Stimulated activated naive B cell treated with anti-CD40 and anti-IgM and Interleukin-4, amounts not matched to agents 10 μg/mL and 1 μg/mL and 100 μg/mL, for 72 hours (primary cell): Measurements from ENCODE around the gene SMC5.
"Not testable (repeated sequence)": the region's sequence is repeated elsewhere in the genome, so short reads cannot be mapped to it uniquely, and the experiment has no call there.

Experiments
- ATAC-seq, 2 donors: fragments of 150-1000 bp; cut with Tn5 transposase; replicated peaks; 2 replicates each; pipeline ENCODE4 v1.10.0; 2021; ENCODE audit warnings: moderate library complexity in 1 of 2
- DNase-seq: peaks from one replicate; pipeline ENCODE4 v3.0.0; 2021
- H3K27ac Mint-ChIP-seq: one replicate; pipeline ENCODE4 v1.8.0; 2022; ENCODE audit warnings: mild to moderate bottlenecking, mixed read lengths
- H3K27me3 Mint-ChIP-seq, 2 donors: one replicate each; pipeline ENCODE4 v1.8.0; 2022; ENCODE audit warnings: mixed read lengths in 2 of 2
- H3K36me3 Mint-ChIP-seq, 2 donors: one replicate each; pipeline ENCODE4 v1.8.0; 2022; ENCODE audit warnings: mixed read lengths in 2 of 2, mild to moderate bottlenecking in 1 of 2
- H3K4me1 Mint-ChIP-seq, 2 donors: one replicate each; pipeline ENCODE4 v1.8.0; 2022; ENCODE audit warnings: mixed read lengths in 2 of 2, mild to moderate bottlenecking in 1 of 2
- H3K4me3 Mint-ChIP-seq, 2 donors: one replicate each; pipeline ENCODE4 v1.8.0; 2022; ENCODE audit warnings: mild to moderate bottlenecking in 2 of 2, mixed read lengths in 2 of 2, moderate library complexity in 1 of 2
- H3K9me3 Mint-ChIP-seq, 2 donors: one replicate each; pipeline ENCODE4 v1.8.0; 2022; ENCODE audit warnings: mixed read lengths in 2 of 2, mild to moderate bottlenecking in 1 of 2

Gene SMC5

DNA sequence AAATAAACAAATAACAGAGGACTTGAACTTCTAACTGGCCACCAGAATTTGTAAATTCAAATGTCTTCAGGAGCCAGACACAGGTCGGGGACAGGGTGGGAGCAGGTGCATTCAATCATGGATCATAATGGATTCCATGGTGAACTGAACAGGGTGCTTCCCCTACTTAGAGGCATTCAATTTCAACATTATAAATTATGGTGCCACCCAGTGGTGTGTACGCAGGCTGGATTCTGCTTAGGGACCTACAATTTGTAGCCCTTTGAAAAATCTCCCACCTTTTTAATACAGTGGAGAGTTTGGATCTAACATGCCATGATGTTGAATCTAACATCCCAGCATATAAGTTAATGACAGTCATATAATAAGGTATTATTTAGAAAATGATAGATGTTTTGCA lies 133.4 kb downstream of the SMC5 start:
- Mint-ChIP-seq H3K36me3 (peaks cover 9 to 15% of the 10 kb centered on the region in 2 donors), H3K9me3 (no peaks in the 10 kb centered on the region), H3K4me3 (no peak overlapping the region), H3K4me1 (peaks cover 24 to 51% of the 10 kb centered on the region in 2 donors), H3K27ac (no peak overlapping the region), H3K27me3 (no peaks in the 10 kb centered on the region)
- peak; percentile 67 to 73 for ATAC-seq
- no peak for DNase-seq

DNA sequence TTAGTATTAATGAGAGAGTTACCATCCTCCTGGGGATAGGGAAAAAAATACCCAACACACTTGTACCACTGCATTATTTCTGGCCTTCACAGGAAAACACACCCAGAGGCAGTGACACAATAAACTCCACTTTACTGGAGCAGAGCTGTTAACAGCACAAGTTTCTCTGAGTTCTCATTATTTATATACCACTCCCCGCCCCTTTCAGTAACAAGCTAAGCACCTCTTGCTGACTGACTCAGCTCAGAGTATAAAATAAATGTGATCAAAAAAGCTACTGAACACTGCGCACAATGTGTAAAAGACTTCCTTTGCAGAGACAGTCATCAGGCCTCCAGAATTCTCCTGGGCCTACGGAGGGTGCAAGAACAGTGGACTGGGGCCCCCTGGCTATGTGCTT lies 134.1 kb downstream of the SMC5 start:
- H3K36me3 Mint-ChIP-seq, result peaks cover 4 to 9% of the 10 kb centered on the region in 2 donors
- H3K4me3 Mint-ChIP-seq, result no peak overlapping the region
- no peaks in the 10 kb centered on the region for H3K27me3 Mint-ChIP-seq
- no peak for DNase-seq
- no peaks in the 10 kb centered on the region for H3K9me3 Mint-ChIP-seq
- H3K4me1 Mint-ChIP-seq, result peaks cover 30 to 57% of the 10 kb centered on the region in 2 donors
- H3K27ac Mint-ChIP-seq, result no peak overlapping the region
- ATAC-seq, result no peak

DNA sequence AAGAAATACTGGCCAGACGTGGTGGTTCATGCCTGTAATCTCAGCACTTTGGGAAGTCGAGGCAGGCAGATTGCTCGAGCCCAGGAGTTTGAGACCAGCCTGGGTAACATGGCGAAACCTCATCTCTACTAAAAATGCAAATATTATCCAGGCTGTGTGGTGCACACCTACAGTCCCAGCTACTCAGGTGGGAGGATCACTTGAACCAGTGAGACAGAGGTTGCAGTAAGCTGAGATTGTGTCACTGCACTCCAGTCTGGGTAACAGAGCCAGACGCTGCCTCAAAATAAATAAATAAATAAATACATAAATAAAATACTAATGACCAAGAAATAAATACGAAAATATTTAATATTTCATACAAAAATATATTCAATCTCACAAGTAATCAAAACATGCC lies 136.9 kb downstream of the SMC5 start:
- no peak for ATAC-seq
- peaks cover 33 to 68% of the 10 kb centered on the region in 2 donors for H3K4me1 Mint-ChIP-seq
- no peak overlapping the region for H3K4me3 Mint-ChIP-seq
- no peak overlapping the region for H3K27ac Mint-ChIP-seq
- H3K27me3 Mint-ChIP-seq, result no peaks in the 10 kb centered on the region
- H3K36me3 Mint-ChIP-seq, result no peaks in the 10 kb centered on the region
- no peak for DNase-seq
- H3K9me3 Mint-ChIP-seq, result no peaks in the 10 kb centered on the region

DNA sequence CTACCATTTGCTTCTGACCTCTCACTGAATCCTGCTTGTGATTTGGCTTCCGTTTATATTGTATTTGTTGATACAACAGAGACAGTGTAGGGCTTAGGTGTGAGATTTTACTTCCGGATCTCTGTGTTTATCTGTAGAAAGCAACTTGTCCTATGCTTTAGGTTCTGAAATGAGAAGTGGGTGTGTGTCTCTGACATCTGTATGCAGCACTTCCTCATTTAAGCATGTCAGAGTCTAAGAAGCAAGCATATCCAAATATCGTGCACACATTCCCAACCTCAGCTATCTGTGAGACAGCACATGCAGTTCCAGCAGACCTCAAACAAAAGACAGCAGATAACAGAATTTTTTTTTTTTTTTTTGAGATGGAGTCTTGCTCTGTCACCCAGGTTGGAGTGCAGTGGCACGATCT lies 139.4 kb downstream of the SMC5 start:
- H3K36me3 Mint-ChIP-seq, result no peaks in the 10 kb centered on the region
- H3K4me1 Mint-ChIP-seq, result peaks cover 23 to 52% of the 10 kb centered on the region in 2 donors
- DNase-seq (no peak), ATAC-seq (peak; percentile 98 to 99)
- H3K27ac Mint-ChIP-seq, result peak overlapping the region; percentile 84
- peak overlapping the region; percentile 57 to 66 for H3K4me3 Mint-ChIP-seq
- H3K9me3 Mint-ChIP-seq, result no peaks in the 10 kb centered on the region
- H3K27me3 Mint-ChIP-seq, result no peaks in the 10 kb centered on the region

DNA sequence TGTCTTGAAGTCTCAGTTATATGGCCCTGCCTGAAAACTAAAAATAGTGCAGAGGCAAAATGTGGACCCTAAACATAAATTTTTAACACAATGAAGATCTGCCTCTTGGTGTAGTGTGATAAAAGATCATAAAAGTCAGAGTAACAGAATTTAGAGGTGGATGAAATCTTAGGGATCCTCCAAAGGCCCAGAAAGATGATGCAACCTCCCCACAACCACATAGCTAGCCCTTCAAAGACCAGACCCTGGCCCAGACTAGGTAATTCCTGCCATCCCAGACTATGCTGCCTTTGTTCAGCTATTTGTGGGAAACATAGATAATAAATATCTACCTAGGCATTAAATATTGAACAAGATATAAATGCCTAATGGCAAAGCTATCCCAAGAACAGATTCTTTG lies 140.4 kb downstream of the SMC5 start:
- H3K9me3 Mint-ChIP-seq, result no peaks in the 10 kb centered on the region
- H3K4me3 Mint-ChIP-seq, result no peak overlapping the region
- DNase-seq (no peak), ATAC-seq (no peak)
- H3K27ac Mint-ChIP-seq, result peak overlapping the region; percentile 80
- H3K27me3 Mint-ChIP-seq, result no peaks in the 10 kb centered on the region
- no peaks in the 10 kb centered on the region for H3K36me3 Mint-ChIP-seq
- peaks cover 23 to 51% of the 10 kb centered on the region in 2 donors for H3K4me1 Mint-ChIP-seq

DNA sequence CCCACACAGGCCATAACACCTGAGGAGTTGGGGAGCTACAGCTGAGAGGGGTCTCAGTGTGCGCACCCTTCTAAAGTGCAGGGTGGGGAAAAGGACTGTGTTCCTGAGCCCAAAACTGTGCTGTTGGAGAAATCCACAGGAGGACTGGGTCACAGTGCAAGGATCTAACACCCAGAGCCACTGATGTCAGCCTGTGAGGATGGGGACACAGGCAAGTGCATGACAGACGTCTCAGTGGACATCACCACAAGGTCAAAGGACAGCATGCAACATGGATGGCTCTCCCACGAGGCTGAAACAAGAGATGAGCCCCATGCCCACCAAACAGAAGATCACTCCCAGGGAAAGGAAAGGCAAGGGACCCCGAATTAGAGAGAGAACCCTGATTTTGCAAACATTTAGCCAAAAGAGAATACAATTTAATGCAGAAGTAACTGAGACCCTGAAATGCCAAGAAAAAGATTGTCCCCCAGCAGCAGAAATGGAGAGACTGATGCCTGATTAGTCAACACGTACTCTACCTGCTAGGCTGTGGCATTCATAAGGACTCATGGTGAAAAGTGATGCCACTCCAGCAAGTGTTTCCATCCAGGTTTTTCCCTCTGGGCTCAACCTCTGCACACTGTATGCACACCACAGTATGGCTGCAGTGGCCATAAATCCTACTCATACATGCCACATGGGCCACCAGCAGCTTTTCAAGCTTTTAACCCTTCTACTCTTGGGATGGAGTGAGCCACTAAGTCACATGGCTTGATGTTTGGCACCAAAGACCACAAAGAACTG lies 141.5 kb downstream of the SMC5 start:
- no peak for ATAC-seq

DNA sequence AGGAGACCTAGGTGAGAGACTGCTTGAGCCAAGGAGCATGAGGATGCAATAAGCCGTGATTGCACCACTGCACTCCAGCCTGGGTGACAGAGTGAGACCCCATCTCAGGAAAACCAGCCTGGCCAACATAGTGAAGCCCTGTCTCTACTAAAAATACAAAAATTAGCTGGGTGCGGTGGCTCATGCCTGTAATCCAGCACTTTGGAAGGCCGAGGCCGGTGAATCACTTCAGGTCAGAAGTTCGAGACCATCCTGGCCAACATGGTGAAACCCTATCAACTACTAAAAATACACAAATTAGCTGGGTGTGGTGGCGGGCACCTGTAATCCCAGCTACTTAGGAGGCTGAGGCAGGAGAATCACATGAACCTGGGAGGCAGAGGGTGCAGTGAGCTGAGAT lies 142.5 kb downstream of the SMC5 start:
- not testable (repeated sequence) for H3K27ac Mint-ChIP-seq, H3K36me3 Mint-ChIP-seq, H3K4me3 Mint-ChIP-seq, ATAC-seq, DNase-seq, H3K9me3 Mint-ChIP-seq, H3K27me3 Mint-ChIP-seq
- H3K4me1 Mint-ChIP-seq, result peaks cover 33 to 66% of the 10 kb centered on the region in 2 donors

More for the DNA sequence above, 141.5 kb downstream of the SMC5 start:
- no peaks in the 10 kb centered on the region for H3K27me3 Mint-ChIP-seq
- no peaks in the 10 kb centered on the region for H3K9me3 Mint-ChIP-seq
- peak overlapping the region; percentile 42 for H3K27ac Mint-ChIP-seq
- peaks cover 28 to 56% of the 10 kb centered on the region in 2 donors for H3K4me1 Mint-ChIP-seq
- H3K4me3 Mint-ChIP-seq, result no peak overlapping the region
- no peak for DNase-seq
- no peaks in the 10 kb centered on the region for H3K36me3 Mint-ChIP-seq

DNA sequence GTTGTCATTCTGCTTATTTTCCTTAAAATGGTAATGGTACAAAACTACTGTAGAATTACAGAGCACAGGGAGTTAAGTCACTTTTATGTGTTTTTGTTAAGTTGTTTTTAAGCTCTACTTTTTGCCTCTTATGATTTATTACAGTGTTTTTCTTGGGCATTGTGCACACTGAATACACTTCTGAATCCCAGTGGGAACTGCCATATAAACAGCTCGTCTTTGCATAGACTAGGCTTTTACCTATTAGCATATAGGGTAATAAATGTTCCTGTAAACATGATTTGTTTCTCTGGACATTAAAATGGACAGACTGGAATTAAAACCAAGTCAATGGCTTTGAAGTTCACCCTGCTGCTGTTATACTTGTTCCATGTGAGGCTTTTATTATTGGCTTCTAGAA lies 143.4 kb downstream of the SMC5 start:
- Mint-ChIP-seq H3K4me1 (peaks cover 39 to 72% of the 10 kb centered on the region in 2 donors), H3K4me3 (no peak overlapping the region), H3K27ac (no peak overlapping the region), H3K27me3 (no peaks in the 10 kb centered on the region), H3K36me3 (no peaks in the 10 kb centered on the region), H3K9me3 (no peaks in the 10 kb centered on the region)
- DNase-seq (no peak), ATAC-seq (no peak)

DNA sequence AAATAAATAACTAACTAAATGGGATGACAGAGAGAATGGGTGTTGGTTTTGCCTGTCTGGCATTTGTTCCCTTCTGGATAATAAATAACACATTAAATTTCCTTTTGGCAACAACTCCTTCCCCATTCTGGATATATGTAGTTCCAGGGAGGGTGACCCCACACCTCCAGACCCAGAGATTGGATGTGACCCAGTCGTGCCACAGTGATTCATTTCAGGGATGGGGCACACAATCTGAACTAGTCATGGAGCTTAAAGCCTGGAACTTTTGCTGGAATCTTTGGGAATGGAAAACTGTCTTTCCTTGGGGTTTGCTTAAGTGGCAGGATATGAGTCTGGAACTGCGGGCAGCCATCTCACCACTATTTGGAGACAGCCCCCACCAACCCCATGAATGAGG lies 144.4 kb downstream of the SMC5 start:
- no peak for ATAC-seq
- H3K27ac Mint-ChIP-seq, result no peak overlapping the region

DNA sequence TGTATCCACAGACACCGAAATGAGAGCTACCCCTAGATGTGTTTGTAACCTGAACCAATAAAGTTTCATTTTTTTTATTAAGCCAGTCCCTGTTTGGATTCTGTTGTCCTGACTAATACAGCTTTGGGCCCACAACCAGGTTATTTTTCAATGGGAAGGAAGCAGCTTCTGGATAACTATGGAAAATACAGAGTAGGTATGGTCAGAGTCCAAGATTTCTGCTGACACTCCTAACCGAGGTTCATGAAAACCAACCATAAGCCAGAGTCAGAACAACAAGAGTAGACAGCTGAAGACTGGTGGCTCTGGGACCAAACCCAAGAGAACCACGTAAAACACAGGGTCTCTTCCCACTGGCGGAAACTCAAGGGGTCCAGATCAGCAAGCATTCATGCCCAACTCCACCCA lies 144.8 kb downstream of the SMC5 start:
- no peaks in the 10 kb centered on the region for H3K9me3 Mint-ChIP-seq
- H3K4me1 Mint-ChIP-seq, result peaks cover 36 to 67% of the 10 kb centered on the region in 2 donors
- H3K27ac Mint-ChIP-seq, result no peak overlapping the region
- no peaks in the 10 kb centered on the region for H3K36me3 Mint-ChIP-seq
- no peak overlapping the region for H3K4me3 Mint-ChIP-seq
- H3K27me3 Mint-ChIP-seq, result no peaks in the 10 kb centered on the region
- DNase-seq (no peak), ATAC-seq (no peak)

More for the DNA sequence above, 144.4 kb downstream of the SMC5 start:
- no peak for DNase-seq
- Mint-ChIP-seq H3K27me3 (no peaks in the 10 kb centered on the region), H3K4me1 (peaks cover 37 to 72% of the 10 kb centered on the region in 2 donors), H3K4me3 (no peak overlapping the region), H3K36me3 (no peaks in the 10 kb centered on the region), H3K9me3 (no peaks in the 10 kb centered on the region)

DNA sequence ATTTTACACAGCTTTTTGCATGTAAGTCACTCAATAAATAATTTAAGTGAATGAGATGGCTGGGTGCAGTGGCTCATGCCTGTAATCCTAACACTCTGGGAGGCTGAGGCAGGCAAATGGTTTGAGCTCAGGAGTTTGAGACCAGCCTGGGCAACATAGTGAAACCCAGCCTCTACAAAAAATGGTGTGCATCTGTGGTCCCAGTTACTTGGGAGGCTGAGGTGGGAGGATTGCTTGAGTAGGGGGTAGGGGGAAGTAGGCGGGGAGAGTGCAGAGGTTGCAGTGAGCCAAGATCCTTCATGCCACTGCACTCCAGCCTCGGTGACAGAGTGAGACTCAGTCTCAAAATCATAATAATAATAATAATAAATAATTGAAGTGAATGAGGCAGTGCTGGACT lies 145.5 kb downstream of the SMC5 start:
- Mint-ChIP-seq H3K9me3 (no peaks in the 10 kb centered on the region), H3K36me3 (no peaks in the 10 kb centered on the region), H3K27ac (no peak overlapping the region), H3K27me3 (no peaks in the 10 kb centered on the region), H3K4me3 (no peak overlapping the region), H3K4me1 (peaks cover 33 to 61% of the 10 kb centered on the region in 2 donors)
- no peak for ATAC-seq
- no peak for DNase-seq
